Measurements from ENCODE around the gene APBB3.

The APBB3 gene

DNA sequence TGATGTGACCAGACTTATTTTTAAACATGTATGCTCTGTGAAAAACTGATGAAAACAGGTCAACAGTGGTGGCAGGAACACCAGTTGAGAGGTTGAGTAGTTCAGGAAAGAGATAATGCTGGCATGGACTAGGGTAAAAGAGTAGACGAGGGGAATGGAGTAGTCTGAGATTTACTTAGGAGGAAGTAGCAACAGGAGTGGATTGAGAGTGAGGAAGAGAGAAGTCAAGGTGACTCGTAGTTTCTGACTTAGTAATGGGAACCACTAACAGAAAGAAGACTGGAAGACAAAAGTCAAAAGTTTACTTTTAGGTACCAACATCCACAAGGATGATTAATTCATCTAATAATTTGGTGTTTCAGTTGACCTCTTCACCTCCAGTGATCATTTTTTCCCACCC is 10.7 kb downstream of the APBB3 start:
- FAIRE-seq: no peak

- FAIRE-seq: no peak
These were observed 12.5 kb downstream of the APBB3 start for GRCh38 chr5:140551872-140552271.

DNA sequence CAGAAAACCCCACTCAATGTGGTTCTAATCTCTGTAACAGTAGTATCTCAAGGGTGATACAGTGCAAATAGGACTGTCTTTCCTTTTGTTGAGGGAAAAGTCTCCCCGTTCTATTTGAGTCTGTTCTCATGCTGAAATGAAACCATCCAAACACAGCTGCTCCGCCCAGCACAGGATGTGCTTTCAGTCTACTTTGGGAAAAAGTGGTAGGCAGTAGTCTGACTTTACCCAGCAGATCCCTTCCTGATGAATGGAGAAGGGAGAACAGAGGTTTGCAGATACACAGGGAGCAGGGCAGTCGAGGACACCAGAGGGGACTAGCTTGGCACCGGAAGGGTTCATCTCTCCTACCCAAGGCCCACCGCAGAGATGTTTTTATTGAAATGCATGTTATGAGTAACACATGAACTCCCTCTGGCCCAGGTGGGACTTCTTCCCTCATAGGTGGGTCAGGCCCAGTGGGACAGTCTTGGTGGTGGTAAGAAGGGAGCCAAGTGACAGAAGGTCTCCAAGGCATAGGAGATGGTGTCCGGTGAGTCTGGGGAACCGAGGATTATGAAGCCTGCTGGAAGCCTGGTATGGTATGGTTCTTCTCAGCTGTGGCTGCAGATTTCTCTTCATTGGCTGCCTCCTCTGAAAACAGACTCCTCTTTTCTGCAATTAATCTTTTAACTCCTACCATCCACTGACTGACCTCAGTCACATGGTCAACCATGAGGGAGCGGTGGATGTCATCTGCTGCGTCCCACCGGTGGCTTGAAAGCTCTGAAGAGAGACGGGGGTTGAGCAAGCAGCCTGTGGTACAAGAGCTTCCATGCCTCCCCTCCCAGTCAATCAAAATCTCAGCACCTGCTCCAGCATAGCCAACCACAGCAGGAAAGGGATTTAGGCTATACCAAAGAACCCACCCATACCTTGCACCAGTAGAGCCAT is 14.0 kb downstream of the APBB3 start:
- no peak for FAIRE-seq

- no peak for FAIRE-seq
These were observed 14.9 kb downstream of the APBB3 start for GRCh38 chr5:140549237-140550144.

DNA sequence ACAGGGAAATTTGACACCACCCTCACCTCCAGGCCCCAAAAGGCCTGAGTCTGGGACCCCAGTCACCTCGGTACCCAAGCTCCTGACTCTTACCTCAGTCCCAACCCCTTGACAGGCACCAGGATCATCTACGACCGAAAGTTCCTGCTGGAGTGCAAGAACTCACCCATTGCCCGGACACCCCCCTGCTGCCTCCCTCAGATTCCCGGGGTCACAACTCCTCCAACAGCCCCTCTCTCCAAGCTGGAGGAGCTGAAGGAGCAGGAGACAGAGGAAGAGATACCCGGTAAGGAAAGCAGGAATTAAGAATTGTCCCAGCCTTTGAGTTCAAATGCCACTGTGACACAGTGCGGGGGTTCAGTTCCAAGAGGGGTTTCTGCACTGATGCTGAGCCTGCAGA is 15.6 kb downstream of the APBB3 start:
- FAIRE-seq: no peak

DNA sequence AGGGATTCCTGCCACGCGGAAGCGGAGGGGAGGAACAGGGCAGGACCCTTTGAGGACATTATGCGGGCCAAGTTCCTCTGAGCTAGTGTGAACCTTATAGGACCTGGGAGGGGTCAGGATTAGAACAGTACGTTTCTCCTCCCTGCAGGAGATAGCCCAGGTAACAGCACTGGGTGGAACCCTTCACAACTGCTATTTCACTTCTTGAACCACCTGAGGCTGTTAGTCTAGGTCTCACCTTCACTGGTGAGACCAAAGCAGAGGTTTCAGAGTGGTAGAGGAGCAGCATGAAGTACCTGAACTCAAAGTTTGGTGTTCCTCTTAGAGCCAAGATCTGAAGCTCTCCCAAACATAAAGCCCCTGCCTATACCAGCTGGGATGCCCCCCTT is 16.1 kb downstream of the APBB3 start:
- no peak for FAIRE-seq

DNA sequence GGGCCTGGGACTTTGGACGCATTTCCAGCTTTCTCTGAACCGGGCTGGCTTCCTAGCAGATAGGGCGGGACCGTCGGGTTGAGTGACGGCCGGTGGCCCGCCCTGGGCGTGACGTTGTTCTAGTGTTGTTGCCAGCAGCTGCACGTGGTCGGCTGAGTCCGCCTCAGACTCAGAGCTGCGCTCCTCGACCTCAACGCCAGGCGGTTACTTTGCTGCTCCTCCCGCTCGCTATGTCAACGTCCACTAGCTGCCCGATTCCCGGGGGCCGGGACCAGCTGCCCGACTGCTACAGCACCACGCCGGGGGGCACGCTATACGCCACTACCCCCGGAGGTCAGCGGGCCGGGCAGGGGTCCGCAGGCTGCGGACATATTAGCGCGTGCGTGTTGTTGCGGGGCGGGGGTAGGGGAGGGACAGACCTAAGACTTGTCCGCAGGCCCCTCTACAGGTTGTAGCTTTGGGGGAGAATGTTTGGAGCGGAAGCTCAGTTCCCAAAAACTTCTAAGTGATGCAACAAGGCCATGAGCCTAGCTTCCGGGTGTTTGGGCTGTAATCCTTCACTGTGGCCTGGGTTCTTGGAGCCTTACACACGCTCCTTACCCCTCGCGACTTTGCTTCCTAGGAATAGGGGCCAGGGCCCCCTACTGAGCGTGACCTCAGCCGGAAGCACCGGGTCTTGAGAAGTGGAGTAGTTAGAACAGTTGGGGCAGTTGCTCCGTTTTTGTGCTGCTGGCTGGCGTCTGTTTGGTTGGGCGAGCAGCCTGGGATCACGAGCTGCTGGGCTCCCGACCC is 16.7 kb downstream of the APBB3 start, which contains the start of gene EIF4EBP3:
Gene EIF4EBP3, plus strand, starts transcription at position 155 of the 792 bp plus-strand sequence. Its CDS starts 76 bp downstream, at position 231.
- FAIRE-seq: no peak

DNA sequence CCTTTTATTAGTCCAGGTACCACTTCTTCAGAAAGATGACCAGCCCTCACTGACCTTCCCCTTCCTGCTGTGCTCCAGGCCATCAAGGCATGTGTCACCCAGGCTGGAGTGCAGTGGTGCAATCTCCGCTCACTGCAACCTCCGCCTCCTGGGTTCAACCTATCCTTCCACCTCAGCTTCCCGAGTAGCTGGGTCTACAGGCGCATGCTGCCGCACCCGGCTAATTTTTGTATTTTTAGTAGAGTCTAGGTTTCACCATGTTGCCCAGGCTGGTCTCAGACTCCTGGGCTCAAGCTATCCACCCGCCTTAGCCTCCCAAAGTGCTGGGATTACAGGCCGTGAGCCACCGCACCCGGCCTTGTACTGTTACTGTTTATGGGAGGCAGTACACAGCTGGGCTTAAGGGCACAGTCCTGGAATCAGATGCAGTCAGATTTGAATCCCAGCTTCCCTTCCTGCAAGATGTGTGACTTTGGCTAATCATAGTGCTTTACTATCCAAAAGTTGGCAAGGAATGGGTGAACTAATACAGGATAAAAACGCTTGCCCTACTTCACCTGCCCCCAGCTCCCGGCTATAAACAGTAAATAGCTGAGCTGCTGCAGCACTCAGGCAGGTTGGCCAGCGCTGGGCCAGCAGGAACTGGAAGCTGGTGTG is 17.4 kb downstream of the APBB3 start:
- FAIRE-seq: no peak

GRCh38 chr5:140545606-140546005 is 18.8 kb downstream of the APBB3 start:
- no peak for FAIRE-seq

DNA sequence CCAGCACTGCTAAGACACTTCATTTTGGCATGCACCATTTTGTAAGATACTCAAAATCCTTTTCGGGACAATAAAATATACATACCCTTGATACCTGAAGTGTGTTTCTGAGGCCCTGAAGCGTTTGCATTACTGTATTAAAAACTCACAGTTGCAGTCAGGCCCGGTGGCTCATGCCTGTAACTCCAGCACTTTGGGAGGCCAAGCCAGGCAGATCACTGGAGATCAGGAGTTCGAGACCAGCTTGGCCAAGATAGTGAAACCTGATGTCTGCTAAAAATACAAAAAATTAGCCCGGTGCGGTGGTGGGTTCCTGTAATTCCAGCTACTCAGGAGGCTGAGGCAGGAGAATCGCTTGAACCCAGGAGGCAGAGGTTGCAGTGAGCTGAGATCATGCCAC is 19.4 kb downstream of the APBB3 start:
- FAIRE-seq: no peak

DNA sequence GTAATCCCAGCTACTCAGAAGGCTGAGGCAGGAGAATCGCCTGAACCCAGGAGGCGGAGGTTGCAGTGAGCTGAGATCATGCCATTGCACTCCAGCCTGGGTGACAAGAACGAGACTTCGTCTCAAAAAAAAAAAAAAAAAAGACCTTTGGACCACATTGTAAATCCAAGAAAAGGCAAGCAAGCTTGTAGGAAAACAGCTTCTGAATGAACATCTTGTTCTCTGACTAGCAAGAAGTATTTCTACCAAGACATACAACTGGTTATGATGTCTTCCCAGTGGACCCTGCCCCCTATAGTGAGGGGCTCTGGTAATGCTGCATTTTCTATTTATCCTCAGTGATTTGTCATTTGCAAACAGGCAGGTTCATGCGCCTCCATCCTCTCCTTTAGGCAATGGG is 21.4 kb downstream of the APBB3 start:
- no peak for FAIRE-seq

DNA sequence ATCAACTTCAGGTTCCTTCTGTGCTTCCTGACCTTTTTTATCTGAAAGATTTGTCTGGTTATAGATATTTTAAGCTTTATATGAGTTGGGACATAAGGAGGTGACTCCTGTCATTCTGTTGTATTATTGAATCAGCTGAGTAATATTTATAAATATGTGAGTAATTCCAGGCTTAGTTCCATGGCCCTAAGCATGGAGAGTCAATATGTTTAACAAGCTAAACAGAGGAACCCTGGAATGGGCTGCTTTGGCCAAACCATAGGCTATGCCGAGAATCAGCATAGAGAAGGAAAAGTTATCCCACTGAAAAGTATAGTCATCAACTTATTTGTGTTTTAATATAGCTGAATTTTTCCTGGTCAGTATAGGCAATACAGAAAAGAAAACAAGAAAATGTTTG is 24.2 kb downstream of the APBB3 start:
- no peak for FAIRE-seq

DNA sequence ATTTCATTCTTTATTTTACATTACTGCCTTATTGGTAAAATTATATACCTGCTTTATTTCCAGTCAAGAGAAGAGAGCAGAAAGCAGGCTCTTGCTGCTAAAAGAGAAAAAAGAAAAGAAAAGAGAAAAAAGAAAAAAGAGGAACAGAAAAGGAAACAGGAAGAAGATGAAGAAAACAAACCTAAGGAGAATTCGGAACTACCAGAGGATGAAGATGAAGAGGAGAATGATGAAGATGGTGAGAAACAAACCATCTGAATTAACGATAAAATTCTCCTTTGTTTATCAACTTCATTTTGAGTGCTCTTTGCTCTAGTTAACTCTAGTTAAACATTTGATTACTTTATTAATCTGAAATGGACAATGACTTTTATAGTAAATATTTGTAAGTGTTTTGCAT is 40.4 kb downstream of the APBB3 start:
- FAIRE-seq: peak; percentile 30

DNA sequence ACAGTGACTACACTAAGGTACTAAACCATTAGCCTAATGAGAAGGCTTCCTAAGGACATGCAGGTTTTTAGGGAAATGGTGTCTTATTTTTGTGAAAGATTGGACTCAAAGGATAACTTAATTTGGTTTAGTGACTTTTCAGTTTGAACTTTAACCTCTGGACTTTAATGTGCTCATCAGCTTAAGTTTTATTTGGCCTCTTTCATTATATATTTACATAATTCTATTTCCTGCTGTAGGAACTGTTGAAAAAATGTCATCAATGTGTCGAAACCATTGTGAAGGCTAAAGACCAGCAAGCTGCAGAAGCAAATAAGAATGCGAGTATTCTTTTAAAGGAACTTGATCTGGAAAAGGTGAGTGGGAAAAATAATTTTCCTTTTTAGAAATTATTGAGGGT is 51.3 kb downstream of the APBB3 start:
- no peak for FAIRE-seq

DNA sequence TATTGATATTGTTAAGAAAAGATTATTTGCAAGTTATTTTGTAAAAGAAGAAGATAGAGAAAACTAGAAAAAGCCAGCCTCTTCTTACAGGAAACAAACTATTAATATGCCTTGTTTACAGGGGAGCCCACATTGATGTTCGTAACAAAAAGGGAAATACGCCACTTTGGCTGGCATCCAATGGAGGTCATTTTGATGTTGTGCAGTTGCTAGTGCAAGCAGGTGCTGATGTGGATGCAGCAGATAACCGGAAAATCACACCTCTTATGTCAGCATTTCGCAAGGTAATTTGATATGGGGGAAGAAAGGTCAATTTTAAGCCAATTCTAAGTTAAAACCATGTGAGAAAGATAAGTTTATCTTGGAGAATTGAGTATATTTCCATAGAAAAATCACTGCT is 54.5 kb downstream of the APBB3 start:
- no peak for FAIRE-seq
